Measurements from ENCODE around the gene RASA3. TPM values are rescaled to one million over a fixed set of nuclear protein-coding genes. Genes with fewer than 3 reads are reported as not detected.
"Not testable (repeated sequence)": the region's sequence is repeated elsewhere in the genome, so short reads cannot be mapped to it uniquely, and the experiment has no call there.

The RASA3 gene
- total RNA-seq, 1 donor from 2014 or later, result 11.2 TPM

DNA sequence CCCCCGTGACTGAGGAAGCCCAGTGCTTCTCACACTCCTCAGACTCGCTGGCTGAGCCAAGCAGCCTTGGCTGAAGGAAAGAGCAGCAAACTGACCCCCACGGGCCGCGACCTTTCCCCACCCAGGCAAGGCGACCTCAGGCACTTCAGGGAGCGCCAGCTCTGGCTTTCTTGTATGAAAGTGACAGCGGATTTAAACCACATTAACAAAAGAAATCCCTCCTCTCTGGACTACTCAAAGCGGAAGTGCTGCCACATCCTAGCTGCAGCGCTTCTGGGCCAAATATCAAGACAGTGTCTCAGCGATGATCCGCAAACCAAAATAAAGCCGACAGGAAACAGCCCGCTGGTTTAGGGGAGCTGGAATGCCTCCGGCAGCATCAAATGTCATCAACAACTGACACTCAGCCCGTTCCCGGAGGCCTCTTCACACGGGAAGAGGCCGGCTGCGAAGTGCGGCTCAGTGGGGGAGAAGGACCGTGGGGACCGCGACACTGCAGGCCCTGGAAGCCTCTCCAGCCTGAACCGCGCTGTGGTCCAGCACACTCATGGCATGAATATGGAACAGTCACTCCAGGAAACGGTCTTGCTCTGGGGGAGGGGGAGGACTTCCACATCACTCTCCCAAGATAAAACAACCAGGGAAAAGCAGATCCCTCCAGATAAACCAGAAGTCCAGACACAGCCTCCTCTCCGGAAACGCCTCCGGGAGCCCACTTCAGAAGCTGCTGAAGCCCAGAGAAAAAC, 1.4 kb downstream of the RASA3 start:
- ATAC-seq (ENCODE audit: poor library complexity) (peak; percentile 42), DNase-seq (peak; percentile 73)
- intact Hi-C loops (cut with DNase I), result no loop called here

GRCh38 chr13:114130131-114130836, 2.1 kb downstream of the RASA3 start:
- intact Hi-C loops (cut with DNase I), result no loop called here
- DNase-seq (peak; percentile 35), ATAC-seq (ENCODE audit: poor library complexity) (no peak)

- no peak for ATAC-seq (ENCODE audit: poor library complexity)
- DNase-seq, result peak; percentile 29
- intact Hi-C loops (cut with DNase I), result no loop called here
These were observed 2.8 kb downstream of the RASA3 start for GRCh38 chr13:114129649-114130062.

GRCh38 chr13:114128624-114129522, 3.5 kb downstream of the RASA3 start:
- peak; percentile 88 for DNase-seq
- intact Hi-C loops (cut with DNase I), result no loop called here
- ATAC-seq (ENCODE audit: poor library complexity), result peak; percentile 34

DNA sequence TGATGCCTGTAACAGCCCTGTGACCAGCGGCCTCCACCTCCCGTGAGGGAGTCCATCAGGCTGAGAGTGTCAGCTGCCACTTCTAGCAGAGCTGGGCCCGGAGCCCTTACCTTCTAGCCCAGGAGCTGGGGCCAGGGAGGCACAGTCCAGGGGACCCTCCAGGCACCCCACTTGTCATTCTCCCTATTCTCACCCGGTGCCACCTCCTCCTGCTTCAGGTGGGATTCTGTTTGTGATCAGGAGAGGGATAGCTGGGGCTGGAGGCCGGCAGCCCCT, 4.1 kb downstream of the RASA3 start:
- ATAC-seq (ENCODE audit: poor library complexity), result no peak
- intact Hi-C loops (cut with DNase I), result no loop called here
- DNase-seq, result no peak

GRCh38 chr13:114127473-114128347, 4.7 kb downstream of the RASA3 start:
- ATAC-seq (ENCODE audit: poor library complexity), result peak; percentile 31
- DNase-seq, result no peak
- intact Hi-C loops (cut with DNase I), result no loop called here

DNA sequence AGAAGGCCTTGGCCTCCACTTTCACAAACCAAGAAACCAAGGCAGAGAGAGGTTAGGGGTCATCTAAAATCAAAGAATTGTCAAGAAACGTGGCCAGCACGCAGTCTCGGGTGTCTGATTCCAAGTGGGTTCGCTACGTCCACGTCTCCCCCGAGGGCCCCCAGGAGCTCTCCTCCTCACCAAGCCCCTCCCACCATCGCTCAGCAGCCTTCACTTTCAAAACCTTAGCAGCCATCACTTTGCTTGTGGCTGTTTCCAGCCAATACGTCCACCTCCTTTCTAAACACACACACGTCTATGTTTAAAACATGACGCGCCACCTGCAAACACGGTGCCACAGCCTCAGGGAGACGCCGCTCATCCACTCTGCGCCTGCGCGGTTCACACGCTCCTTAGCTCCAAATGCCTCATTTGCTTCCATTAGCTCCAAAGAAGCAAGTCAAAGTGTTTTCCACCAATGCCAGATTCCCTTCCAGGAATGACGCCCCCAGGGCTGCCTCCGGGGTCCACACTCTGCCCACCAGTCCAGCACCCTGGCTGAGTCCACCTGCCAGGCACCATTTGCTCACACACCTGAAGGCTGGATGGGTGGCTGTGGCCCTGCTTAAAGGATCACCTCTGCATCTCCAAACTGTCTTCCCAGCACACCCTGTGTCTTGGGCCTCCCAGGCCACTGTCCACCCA, 5.5 kb downstream of the RASA3 start:
- peak; percentile 30 for DNase-seq
- intact Hi-C loops (cut with DNase I), result no loop called here
- no peak for ATAC-seq (ENCODE audit: poor library complexity)

GRCh38 chr13:114126086-114126485, 6.3 kb downstream of the RASA3 start:
- ATAC-seq (ENCODE audit: poor library complexity); intact Hi-C loops (cut with DNase I): not testable (repeated sequence)
- peak; percentile 26 for DNase-seq

- intact Hi-C loops (cut with DNase I), result no loop called here
- peak; percentile 31 for DNase-seq
- ATAC-seq (ENCODE audit: poor library complexity), result no peak
These were observed 6.8 kb downstream of the RASA3 start for GRCh38 chr13:114125589-114125988.

DNA sequence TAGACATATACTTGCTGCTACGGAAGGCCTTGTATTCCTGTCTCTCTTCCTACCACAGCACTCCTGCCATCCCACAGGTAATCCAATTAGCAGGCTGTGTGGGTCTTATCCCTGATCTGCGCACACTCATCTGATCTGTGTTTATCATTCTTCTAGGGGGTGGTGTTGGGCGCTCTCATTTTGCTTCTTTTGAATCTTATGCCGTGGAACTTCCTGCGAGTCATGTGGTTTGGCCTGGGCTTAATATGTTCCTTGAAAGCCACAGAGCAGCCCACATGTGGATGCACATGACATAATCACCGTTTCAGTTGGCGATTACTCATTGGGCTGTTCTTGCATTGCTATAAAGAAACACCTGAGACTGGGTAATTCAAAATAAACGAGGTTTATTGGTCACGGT, 7.5 kb downstream of the RASA3 start:
- no peak for ATAC-seq (ENCODE audit: poor library complexity)

DNA sequence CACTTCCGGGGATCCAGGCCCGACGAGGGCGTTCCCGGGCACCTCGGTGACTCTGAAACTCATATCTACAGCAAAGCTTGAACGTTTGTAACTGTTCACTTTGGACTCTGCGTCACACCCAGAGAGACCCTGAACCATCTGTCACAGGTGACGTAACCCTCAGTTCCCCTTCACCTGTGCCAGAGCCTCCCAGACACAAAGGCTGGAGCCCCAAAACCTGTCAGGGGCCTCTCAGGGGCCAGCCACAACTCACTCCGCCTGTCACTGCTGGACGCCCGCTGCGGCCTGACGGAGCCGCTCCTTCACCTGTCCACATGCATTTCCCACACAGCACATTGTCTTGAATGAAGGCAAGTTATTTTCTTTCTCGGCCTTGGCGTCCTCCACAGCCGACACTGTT, 8.0 kb downstream of the RASA3 start:
- ATAC-seq (ENCODE audit: poor library complexity) (no peak), DNase-seq (no peak)
- intact Hi-C loops (cut with DNase I), result no loop called here

More for the DNA sequence above, 7.5 kb downstream of the RASA3 start:
- DNase-seq, result no peak
- intact Hi-C loops (cut with DNase I), result no loop called here

DNA sequence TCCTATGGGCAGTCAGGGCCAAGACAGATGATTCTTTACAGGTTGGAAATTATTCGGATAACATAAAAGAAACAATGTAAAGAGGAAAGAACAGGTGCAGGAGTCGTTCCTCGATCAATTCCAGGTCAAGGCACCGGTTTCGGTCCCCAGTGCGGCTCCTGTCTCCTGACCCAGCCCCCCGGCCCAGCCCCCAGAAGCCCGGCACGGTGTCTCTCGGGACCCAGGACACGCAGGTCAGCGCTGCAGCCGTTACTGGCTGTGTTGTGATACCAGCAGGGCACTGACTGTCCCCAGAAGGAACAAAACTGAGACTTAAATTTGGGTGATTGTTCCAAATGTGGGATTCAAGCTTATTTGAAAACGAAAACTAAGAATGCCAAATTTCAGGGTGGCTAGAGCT, 8.5 kb downstream of the RASA3 start:
- intact Hi-C loops (cut with DNase I), result no loop called here
- DNase-seq (peak; percentile 39), ATAC-seq (ENCODE audit: poor library complexity) (no peak)

GRCh38 chr13:114123448-114123847, 9.0 kb downstream of the RASA3 start:
- DNase-seq, result peak; percentile 33
- intact Hi-C loops (cut with DNase I), result no loop called here

DNA sequence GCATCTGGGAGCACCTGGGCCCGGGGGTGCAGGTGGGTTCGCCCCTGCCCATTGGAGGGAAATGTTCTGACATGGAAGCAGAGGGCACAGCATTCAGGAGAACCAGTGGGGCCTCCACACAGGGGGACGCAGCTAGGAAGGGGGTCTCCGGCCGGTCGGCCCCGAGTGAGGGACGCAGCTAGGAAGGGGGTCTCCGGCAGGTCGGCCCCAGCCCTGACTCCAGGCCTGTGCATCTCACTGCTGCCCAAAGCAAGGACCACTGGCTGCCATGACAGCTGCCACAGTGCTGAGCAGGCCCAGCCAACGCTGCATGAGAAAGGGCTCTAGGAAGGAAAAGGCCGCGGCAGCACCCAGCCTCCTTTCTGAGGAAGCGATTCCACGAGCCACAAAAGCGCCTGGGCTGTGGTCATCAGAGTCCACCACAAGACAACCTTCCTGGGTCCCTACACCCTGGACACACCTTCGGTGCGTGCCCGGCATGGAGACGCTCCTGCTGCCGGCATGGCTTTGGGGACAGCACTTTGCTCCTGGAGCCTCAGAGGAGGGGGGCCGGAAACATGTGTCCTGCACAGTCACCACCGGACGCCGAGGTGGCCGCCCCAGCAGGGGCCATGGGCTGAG, 9.7 kb downstream of the RASA3 start:
- intact Hi-C loops (cut with DNase I), result no loop called here
- peak; percentile 43 for DNase-seq
- no peak for ATAC-seq (ENCODE audit: poor library complexity)

More at GRCh38 chr13:114123448-114123847, 9.0 kb downstream of the RASA3 start:
- no peak for ATAC-seq (ENCODE audit: poor library complexity)

- peak; percentile 34 for ATAC-seq (ENCODE audit: poor library complexity)
- intact Hi-C loops (cut with DNase I), result no loop called here
- no peak for DNase-seq
These were observed 10.3 kb downstream of the RASA3 start for GRCh38 chr13:114122127-114122511.

DNA sequence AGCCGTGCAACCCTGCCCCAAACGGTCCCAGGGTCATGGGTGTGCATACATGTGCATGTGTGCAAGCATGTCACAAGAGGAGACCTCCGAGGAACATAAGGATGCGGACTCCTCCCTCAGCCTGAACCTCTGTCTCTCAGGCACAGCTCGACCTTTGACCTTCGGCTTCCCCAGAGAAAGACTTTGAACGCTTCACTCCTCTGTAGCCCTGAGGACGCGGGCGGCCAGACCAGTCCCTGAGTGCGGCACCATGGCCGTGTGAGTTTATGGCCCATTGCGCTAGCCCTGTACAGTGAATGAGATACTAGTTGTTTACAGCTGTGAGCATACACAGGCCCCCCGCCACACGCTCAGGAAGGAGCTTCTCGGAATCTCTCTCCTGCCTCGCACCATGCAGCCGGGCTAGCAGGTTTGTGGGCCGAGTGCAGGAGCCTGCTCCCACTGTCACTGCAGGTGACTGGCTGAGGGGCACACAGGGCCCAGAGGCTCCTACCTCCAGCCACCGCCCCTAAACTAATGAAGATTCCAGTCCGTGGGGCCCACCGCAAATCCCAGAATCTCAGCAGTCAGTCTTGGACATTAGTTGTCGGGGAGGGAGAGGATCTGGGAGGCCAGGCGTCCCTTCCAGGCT, 10.8 kb downstream of the RASA3 start:
- ATAC-seq (ENCODE audit: poor library complexity) (no peak), DNase-seq (no peak)
- intact Hi-C loops (cut with DNase I), result no loop called here

DNA sequence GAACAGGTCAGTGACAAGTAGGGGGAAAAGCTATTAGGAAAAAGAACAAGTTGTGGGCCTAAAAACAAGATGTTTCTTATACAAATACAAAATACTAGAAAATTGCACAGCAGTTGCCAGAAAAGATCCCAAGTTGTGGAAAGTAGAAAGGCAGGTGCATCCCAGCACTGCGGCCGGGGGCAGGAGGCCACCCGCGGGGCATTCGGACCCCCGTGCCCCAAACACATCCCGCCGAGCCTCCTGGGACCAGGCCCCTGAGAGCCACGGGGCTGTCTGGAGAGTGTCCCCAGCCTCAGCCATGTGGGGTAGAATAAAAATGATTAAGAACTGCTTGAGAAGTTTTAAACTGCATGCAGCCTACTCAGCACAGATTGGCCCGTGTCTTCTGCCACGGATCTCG, 11.4 kb downstream of the RASA3 start:
- intact Hi-C loops (cut with DNase I), result no loop called here
- DNase-seq, result no peak
- no peak for ATAC-seq (ENCODE audit: poor library complexity)
